PC-3 (cell line): Measurements from ENCODE around the gene RPS6KA2. TPM values are rescaled to one million over a fixed set of nuclear protein-coding genes. Genes with fewer than 3 reads are reported as not detected.

Source experiments
- ATAC-seq: fragments of 200-7000 bp; cut with Tn5 transposase; 2 replicates; pipeline ENCODE4 v1.9.1; 2020; ENCODE audit warnings: mild to moderate bottlenecking, moderate library complexity
- BruUV-seq: library from RNA; stranded (reverse); fragments of 400-500 nt; replicated peaks from 2 replicates; lab custom pipeline; 2021; lab: Mats Ljungman, UMichigan
- CTCF ChIA-PET: fragments of 300-600 bp; sonication (Branson Sonifier 250); formaldehyde crosslinking; loops from one replicate; lab custom pipeline; 2022; ENCODE audit warnings: antibody characterized with exemption; lab: Charles Lee
- POLR2A ChIA-PET: fragments of 300-600 bp; sonication (Branson Sonifier 250); formaldehyde crosslinking; loops from one replicate; lab custom pipeline; 2022; ENCODE audit warnings: antibody characterized with exemption; ENCODE audit not compliant: unreplicated experiment; lab: Charles Lee
- DNase-seq: peaks from one replicate; pipeline ENCODE4 v3.0.0-alpha.2; 2015
- H2AFZ ChIP-seq: fragments of 300-600 bp; sonication (generic); 2 replicates; pipeline ENCODE4 v1.6.0; 2016; ENCODE audit warnings: antibody characterized with exemption, low read length
- H3F3A ChIP-seq: fragments of 300-600 bp; sonication (generic); one replicate; pipeline ENCODE4 v1.6.0; 2017; ENCODE audit warnings: antibody characterized with exemption, low read length, control low read depth, mild to moderate bottlenecking; ENCODE audit not compliant: unreplicated experiment
- H3K27ac ChIP-seq: fragments of 300-600 bp; sonication (generic); 2 replicates; pipeline ENCODE4 v1.5.1; 2016; ENCODE audit warnings: mild to moderate bottlenecking, low read length
- H3K27me3 ChIP-seq: fragments of 300-600 bp; sonication (generic); 2 replicates; pipeline ENCODE4 v1.6.1; 2016; ENCODE audit warnings: low read length, mixed read lengths
- H3K36me3 ChIP-seq: fragments of 300-600 bp; sonication (generic); 2 replicates; pipeline ENCODE4 v1.6.1; 2016; ENCODE audit warnings: low read depth, mixed run types, low read length, mixed read lengths
- H3K4me1 ChIP-seq: fragments of 300-600 bp; sonication (generic); 2 replicates; pipeline ENCODE4 v1.5.1; 2016; ENCODE audit warnings: low read length; ENCODE audit not compliant: insufficient read depth
- H3K4me2 ChIP-seq: fragments of 300-600 bp; sonication (generic); 2 replicates; pipeline ENCODE4 v1.6.0; 2016; ENCODE audit warnings: low read length
- H3K4me3 ChIP-seq: fragments of 300-600 bp; sonication (generic); 2 replicates; pipeline ENCODE4 v1.5.1; 2016; ENCODE audit warnings: mild to moderate bottlenecking, low read length, mixed read lengths
- H3K79me2 ChIP-seq: fragments of 300-600 bp; sonication (generic); 2 replicates; pipeline ENCODE4 v1.6.1; 2017; ENCODE audit warnings: low read length, mixed read lengths
- H3K9ac ChIP-seq: fragments of 300-600 bp; sonication (generic); 2 replicates; pipeline ENCODE4 v1.6.0; 2016; ENCODE audit warnings: mild to moderate bottlenecking, low read length
- H3K9me2 ChIP-seq: fragments of 300-600 bp; sonication (generic); replicated peaks from 2 replicates; pipeline ENCODE4 v1.6.1; 2016; ENCODE audit warnings: mixed run types, low read length, mixed read lengths
- H3K9me3 ChIP-seq: fragments of 300-600 bp; sonication (generic); 2 replicates; pipeline ENCODE4 v1.6.1; 2016; ENCODE audit warnings: low read length, mixed read lengths
- H4K20me1 ChIP-seq: fragments of 300-600 bp; sonication (generic); 2 replicates; pipeline ENCODE4 v1.6.1; 2016; ENCODE audit warnings: low read length, mixed read lengths
- EZH2 ChIP-seq: fragments of 300-600 bp; sonication (generic); IDR thresholded peaks from one replicate; pipeline ENCODE4 v1.6.1; 2017; ENCODE audit warnings: antibody characterized with exemption, mild to moderate bottlenecking, low read length; ENCODE audit not compliant: unreplicated experiment
- EZH2phosphoT487 ChIP-seq: fragments of 300-600 bp; sonication (generic); IDR thresholded peaks from 2 replicates; pipeline ENCODE4 v1.6.1; 2018; ENCODE audit warnings: mild to moderate bottlenecking, antibody characterized with exemption, low read length, borderline replicate concordance
- intact Hi-C: fragments of 100-400 bp; cut with micrococcal nuclease; formaldehyde crosslinking; loops from 2 replicates; pipeline ENCODE4 v1.9.0; 2023
- total RNA-seq: library from RNA; depleted of rRNA; stranded (reverse); fragments of >200 nt; gene quantifications from 2 replicates; pipeline ENCODE4 v1.2.3, GENCODE V29; 2014
- TF ChIP-seq, protein P1 (sequence below): fragments of 300-600 bp; sonication (generic); conservative IDR thresholded peaks from 2 replicates; pipeline ENCODE4 v1.5.1; 2017; ENCODE audit warnings: antibody characterized with exemption, low read depth, mild to moderate bottlenecking, low read length

The RPS6KA2 gene
- total RNA-seq, 1 experiment from 2014 or later: 5.1 TPM

DNA sequence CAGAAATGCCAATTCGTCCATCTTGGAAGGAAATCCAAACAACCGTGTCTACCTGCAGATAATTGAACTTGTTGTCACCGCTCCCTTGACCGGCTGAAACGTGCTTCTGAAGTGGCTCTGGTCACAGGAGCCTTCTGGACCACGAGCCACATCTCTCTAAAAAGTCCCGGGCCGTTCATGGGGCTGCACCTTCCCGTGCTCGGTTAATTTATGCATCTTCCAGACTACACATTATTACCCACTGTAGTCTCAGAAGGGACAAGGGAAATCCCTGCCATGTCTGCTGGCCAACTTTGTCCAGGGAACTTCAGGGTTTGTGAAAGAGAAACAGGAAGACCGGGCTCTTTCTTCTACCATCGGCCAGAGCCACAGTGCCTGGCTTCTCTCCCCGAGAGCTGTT lies 180.9 kb downstream of the RPS6KA2 start:
- no peak overlapping the region for H2AFZ ChIP-seq
- no peaks in the 10 kb centered on the region for H3K9me2 ChIP-seq
- H3K4me1 ChIP-seq: no peaks in the 10 kb centered on the region
- DNase-seq: no peak
- H3K79me2 ChIP-seq: no peaks in the 10 kb centered on the region
- POLR2A ChIA-PET: no interaction called here
- H3K4me2 ChIP-seq: no peak overlapping the region
- no TSS peak for BruUV-seq
- H3K4me3 ChIP-seq: no peak overlapping the region
- H3K9ac ChIP-seq: no peak overlapping the region
- no peaks in the 10 kb centered on the region for H3K36me3 ChIP-seq
- intact Hi-C loops: no loop called here
- no peaks in the 10 kb centered on the region for H4K20me1 ChIP-seq
- CTCF ChIA-PET: no interaction called here
- no peaks in the 10 kb centered on the region for H3K27me3 ChIP-seq
- no peak overlapping the region for H3K27ac ChIP-seq
- no peaks in the 10 kb centered on the region for H3K9me3 ChIP-seq
- ATAC-seq: no peak
- TF ChIP-seq, protein P1, sequence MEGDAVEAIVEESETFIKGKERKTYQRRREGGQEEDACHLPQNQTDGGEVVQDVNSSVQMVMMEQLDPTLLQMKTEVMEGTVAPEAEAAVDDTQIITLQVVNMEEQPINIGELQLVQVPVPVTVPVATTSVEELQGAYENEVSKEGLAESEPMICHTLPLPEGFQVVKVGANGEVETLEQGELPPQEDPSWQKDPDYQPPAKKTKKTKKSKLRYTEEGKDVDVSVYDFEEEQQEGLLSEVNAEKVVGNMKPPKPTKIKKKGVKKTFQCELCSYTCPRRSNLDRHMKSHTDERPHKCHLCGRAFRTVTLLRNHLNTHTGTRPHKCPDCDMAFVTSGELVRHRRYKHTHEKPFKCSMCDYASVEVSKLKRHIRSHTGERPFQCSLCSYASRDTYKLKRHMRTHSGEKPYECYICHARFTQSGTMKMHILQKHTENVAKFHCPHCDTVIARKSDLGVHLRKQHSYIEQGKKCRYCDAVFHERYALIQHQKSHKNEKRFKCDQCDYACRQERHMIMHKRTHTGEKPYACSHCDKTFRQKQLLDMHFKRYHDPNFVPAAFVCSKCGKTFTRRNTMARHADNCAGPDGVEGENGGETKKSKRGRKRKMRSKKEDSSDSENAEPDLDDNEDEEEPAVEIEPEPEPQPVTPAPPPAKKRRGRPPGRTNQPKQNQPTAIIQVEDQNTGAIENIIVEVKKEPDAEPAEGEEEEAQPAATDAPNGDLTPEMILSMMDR: no peak
- TF ChIP-seq EZH2 (no peak), EZH2phosphoT487 (no peak)
- no peaks in the 10 kb centered on the region for H3F3A ChIP-seq

DNA sequence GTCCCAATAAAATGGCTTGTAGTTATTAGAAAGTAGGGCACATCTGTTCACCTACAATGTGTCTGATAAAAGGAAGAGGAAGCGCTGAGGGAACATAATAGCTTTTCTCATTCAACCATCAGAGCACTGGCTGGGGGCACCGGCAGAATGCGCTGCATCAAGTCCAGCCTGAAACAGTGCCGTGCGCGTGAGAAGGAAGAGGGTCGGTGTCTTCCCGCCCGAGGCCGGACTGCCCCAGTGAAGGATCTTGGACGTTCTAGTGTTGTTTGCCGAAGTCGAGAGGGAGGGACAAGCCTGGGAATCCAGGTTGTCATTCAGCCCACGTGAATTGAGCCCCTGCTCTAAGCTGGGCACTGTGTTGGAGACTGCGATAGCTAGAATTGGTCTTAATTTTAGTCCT lies 182.6 kb downstream of the RPS6KA2 start:
- Histone ChIP-seq H3K79me2 (no peaks in the 10 kb centered on the region), H3K4me3 (no peak overlapping the region), H3K27ac (no peak overlapping the region), H3K9ac (no peak overlapping the region), H2AFZ (no peak overlapping the region), H3K36me3 (no peaks in the 10 kb centered on the region), H3F3A (no peaks in the 10 kb centered on the region), H3K4me1 (no peaks in the 10 kb centered on the region), H4K20me1 (no peaks in the 10 kb centered on the region), H3K27me3 (no peaks in the 10 kb centered on the region), H3K9me3 (no peaks in the 10 kb centered on the region), H3K4me2 (no peak overlapping the region), H3K9me2 (no peaks in the 10 kb centered on the region)
- no peak for ATAC-seq
- ChIA-PET POLR2A (no interaction called here), CTCF (no interaction called here)
- intact Hi-C loops: no loop called here
- no TSS peak for BruUV-seq
- TF ChIP-seq EZH2phosphoT487: no peak
- TF ChIP-seq, protein P1: no peak
- DNase-seq: no peak

DNA sequence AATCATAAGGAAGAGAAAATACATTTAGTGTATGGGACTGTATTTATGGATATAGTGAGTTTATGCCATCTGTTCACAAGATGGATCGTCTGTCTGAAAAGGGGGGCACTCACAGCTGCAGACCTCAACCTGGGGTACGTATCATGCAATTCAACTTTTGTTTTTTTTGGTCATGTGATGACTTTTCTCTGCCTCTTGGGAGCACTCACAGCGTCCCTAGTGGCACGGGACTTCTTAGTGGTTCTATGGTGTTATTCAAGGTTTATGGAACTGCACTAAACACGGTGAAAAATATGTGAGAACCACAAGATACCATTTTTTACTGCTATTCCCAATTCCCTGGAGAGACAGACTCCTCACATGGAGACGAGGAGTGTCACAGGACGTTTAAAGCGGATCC lies 183.9 kb downstream of the RPS6KA2 start:
- CTCF ChIA-PET: no interaction called here
- Histone ChIP-seq H4K20me1 (no peaks in the 10 kb centered on the region), H3K79me2 (no peaks in the 10 kb centered on the region), H3F3A (no peaks in the 10 kb centered on the region), H3K9me3 (no peaks in the 10 kb centered on the region), H3K4me3 (no peak overlapping the region), H3K4me1 (no peaks in the 10 kb centered on the region), H2AFZ (no peak overlapping the region), H3K27ac (no peak overlapping the region), H3K4me2 (no peak overlapping the region), H3K9ac (no peak overlapping the region), H3K9me2 (no peaks in the 10 kb centered on the region), H3K36me3 (no peaks in the 10 kb centered on the region), H3K27me3 (no peaks in the 10 kb centered on the region)
- BruUV-seq: no TSS peak
- DNase-seq (no peak), ATAC-seq (no peak)
- POLR2A ChIA-PET: no interaction called here
- no peak for TF ChIP-seq EZH2phosphoT487
- no peak for TF ChIP-seq EZH2
- TF ChIP-seq, protein P1: no peak
- intact Hi-C loops: no loop called here
